Neural cell (in vitro differentiated cells): Measurements from ENCODE around the gene PPP2R5D.

ENCODE experiments used
- CTCF ChIP-seq: fragments of 450-650 bp; IDR thresholded peaks from 2 replicates; pipeline ENCODE4 v1.5.1; 2014; ENCODE audit warnings: antibody characterized with exemption, mild to moderate bottlenecking, moderate library complexity; ENCODE audit not compliant: poor library complexity, severe bottlenecking
- EP300 ChIP-seq: fragments of 450-650 bp; conservative IDR thresholded peaks from 2 replicates; pipeline ENCODE4 v1.6.1; 2014; ENCODE audit warnings: antibody characterized with exemption, mild to moderate bottlenecking, moderate library complexity; ENCODE audit not compliant: poor library complexity, severe bottlenecking
- EZH2 ChIP-seq: fragments of 200-600, 300-800 bp; shearing (Covaris generic), sonication (generic); IDR thresholded peaks from 2 replicates; pipeline ENCODE4 v1.6.1; 2014; ENCODE audit warnings: antibody characterized with exemption, low read length, borderline replicate concordance, mild to moderate bottlenecking; ENCODE audit not compliant: insufficient read depth, poor library complexity, severe bottlenecking
- MXI1 ChIP-seq: fragments of 450-650 bp; conservative IDR thresholded peaks from 2 replicates; pipeline ENCODE4 v1.6.1; 2014; ENCODE audit warnings: antibody characterized with exemption, mild to moderate bottlenecking; ENCODE audit not compliant: poor library complexity, severe bottlenecking

GRCh38 chr6:43026365-43026764 lies 42.0 kb downstream of the PPP2R5D start:
- TF ChIP-seq CTCF (no peak), MXI1 (no peak), EP300 (no peak), EZH2 (no peak)
